Measurements from ENCODE around the gene CAMKK2.
A peak's percentile ranks its signal among the peaks of the same experiment; 100 is the strongest.

CAMKK2 gene

GRCh38 chr12:121296618-121297434, at the start of gene CAMKK2:
Gene CAMKK2 (minus strand): TSS chr12:121296709. CDS start chr12:121274526, 22,183 bp downstream.
- Histone ChIP-seq H3K4me3 (ENCODE audit: low read depth in 1 of 2, low read length in 2 of 2) (peak within 1 kb of the TSS; percentile 75 to 90), H3K9me3 (ENCODE audit: control insufficient read depth in 1 of 2, low read length in 2 of 2) (no peaks in the 10 kb centered on the region), H3K9ac (ENCODE audit: low read depth in 1 of 2, low read length in 2 of 2) (peak within 1 kb of the TSS; percentile 69 to 77), H3K27ac (ENCODE audit: low read depth, low read length) (peak within 1 kb of the TSS; percentile 54), H3K27me3 (ENCODE audit: control insufficient read depth in 1 of 2, insufficient read depth in 2 of 2, low read length in 2 of 2) (no peaks in the 10 kb centered on the region), H3K4me1 (ENCODE audit: control insufficient read depth in 1 of 2, insufficient read depth in 2 of 2, low read length in 2 of 2) (peaks cover 18 to 19% of the 10 kb centered on the region in 2 donors), H3K36me3 (ENCODE audit: control insufficient read depth in 1 of 2, insufficient read depth in 2 of 2, low read length in 2 of 2) (no peaks in the 10 kb centered on the region)

GRCh38 chr12:121345151-121345815, 48.8 kb upstream of the CAMKK2 start:
- Histone ChIP-seq H3K9ac (ENCODE audit: low read depth in 1 of 2, low read length in 2 of 2) (no peak overlapping the region), H3K36me3 (ENCODE audit: control insufficient read depth in 1 of 2, insufficient read depth in 2 of 2, low read length in 2 of 2) (peaks cover 29 to 57% of the 10 kb centered on the region in 2 donors)

GRCh38 chr12:121344506-121344905, 48.0 kb upstream of the CAMKK2 start:
- H3K27ac ChIP-seq (ENCODE audit: low read depth, low read length), result no peak overlapping the region
- H3K9ac ChIP-seq (ENCODE audit: low read depth in 1 of 2, low read length in 2 of 2), result no peak overlapping the region
- no peaks in the 10 kb centered on the region for H3K4me1 ChIP-seq (ENCODE audit: control insufficient read depth in 1 of 2, insufficient read depth in 2 of 2, low read length in 2 of 2)
- no peak overlapping the region for H3K4me3 ChIP-seq (ENCODE audit: low read depth in 1 of 2, low read length in 2 of 2)
- H3K9me3 ChIP-seq (ENCODE audit: control insufficient read depth in 1 of 2, low read length in 2 of 2), result no peaks in the 10 kb centered on the region
- no peaks in the 10 kb centered on the region for H3K27me3 ChIP-seq (ENCODE audit: control insufficient read depth in 1 of 2, insufficient read depth in 2 of 2, low read length in 2 of 2)
- H3K36me3 ChIP-seq (ENCODE audit: control insufficient read depth in 1 of 2, insufficient read depth in 2 of 2, low read length in 2 of 2), result peaks cover 29 to 63% of the 10 kb centered on the region in 2 donors

More at GRCh38 chr12:121345151-121345815, 48.8 kb upstream of the CAMKK2 start:
- H3K9me3 ChIP-seq (ENCODE audit: control insufficient read depth in 1 of 2, low read length in 2 of 2), result no peaks in the 10 kb centered on the region
- no peak overlapping the region for H3K27ac ChIP-seq (ENCODE audit: low read depth, low read length)
- H3K4me1 ChIP-seq (ENCODE audit: control insufficient read depth in 1 of 2, insufficient read depth in 2 of 2, low read length in 2 of 2), result no peaks in the 10 kb centered on the region
- H3K27me3 ChIP-seq (ENCODE audit: control insufficient read depth in 1 of 2, insufficient read depth in 2 of 2, low read length in 2 of 2), result no peaks in the 10 kb centered on the region
- no peak overlapping the region for H3K4me3 ChIP-seq (ENCODE audit: low read depth in 1 of 2, low read length in 2 of 2)

- Histone ChIP-seq H3K27me3 (ENCODE audit: control insufficient read depth in 1 of 2, insufficient read depth in 2 of 2, low read length in 2 of 2) (no peaks in the 10 kb centered on the region), H3K4me3 (ENCODE audit: low read depth in 1 of 2, low read length in 2 of 2) (no peak overlapping the region), H3K4me1 (ENCODE audit: control insufficient read depth in 1 of 2, insufficient read depth in 2 of 2, low read length in 2 of 2) (no peaks in the 10 kb centered on the region), H3K27ac (ENCODE audit: low read depth, low read length) (no peak overlapping the region), H3K36me3 (ENCODE audit: control insufficient read depth in 1 of 2, insufficient read depth in 2 of 2, low read length in 2 of 2) (peaks cover 4 to 58% of the 10 kb centered on the region in 2 donors), H3K9me3 (ENCODE audit: control insufficient read depth in 1 of 2, low read length in 2 of 2) (no peaks in the 10 kb centered on the region), H3K9ac (ENCODE audit: low read depth in 1 of 2, low read length in 2 of 2) (no peak overlapping the region)
These were observed 40.9 kb upstream of the CAMKK2 start for GRCh38 chr12:121337416-121337815.

- Histone ChIP-seq H3K27ac (ENCODE audit: low read depth, low read length) (no peak overlapping the region), H3K36me3 (ENCODE audit: control insufficient read depth in 1 of 2, insufficient read depth in 2 of 2, low read length in 2 of 2) (peaks cover 13 to 61% of the 10 kb centered on the region in 2 donors), H3K27me3 (ENCODE audit: control insufficient read depth in 1 of 2, insufficient read depth in 2 of 2, low read length in 2 of 2) (no peaks in the 10 kb centered on the region), H3K4me3 (ENCODE audit: low read depth in 1 of 2, low read length in 2 of 2) (no peak overlapping the region), H3K9ac (ENCODE audit: low read depth in 1 of 2, low read length in 2 of 2) (no peak overlapping the region), H3K4me1 (ENCODE audit: control insufficient read depth in 1 of 2, insufficient read depth in 2 of 2, low read length in 2 of 2) (peaks cover 0 to 5% of the 10 kb centered on the region in 2 donors), H3K9me3 (ENCODE audit: control insufficient read depth in 1 of 2, low read length in 2 of 2) (no peaks in the 10 kb centered on the region)
These were observed 38.2 kb upstream of the CAMKK2 start for GRCh38 chr12:121334513-121335343.

GRCh38 chr12:121333747-121334146, 37.2 kb upstream of the CAMKK2 start:
- Histone ChIP-seq H3K27me3 (ENCODE audit: control insufficient read depth in 1 of 2, insufficient read depth in 2 of 2, low read length in 2 of 2) (no peaks in the 10 kb centered on the region), H3K4me3 (ENCODE audit: low read depth in 1 of 2, low read length in 2 of 2) (no peak overlapping the region), H3K36me3 (ENCODE audit: control insufficient read depth in 1 of 2, insufficient read depth in 2 of 2, low read length in 2 of 2) (peaks cover 16 to 70% of the 10 kb centered on the region in 2 donors), H3K4me1 (ENCODE audit: control insufficient read depth in 1 of 2, insufficient read depth in 2 of 2, low read length in 2 of 2) (peaks cover 0 to 5% of the 10 kb centered on the region in 2 donors), H3K27ac (ENCODE audit: low read depth, low read length) (no peak overlapping the region), H3K9ac (ENCODE audit: low read depth in 1 of 2, low read length in 2 of 2) (no peak overlapping the region), H3K9me3 (ENCODE audit: control insufficient read depth in 1 of 2, low read length in 2 of 2) (no peaks in the 10 kb centered on the region)

GRCh38 chr12:121331248-121331647, 34.7 kb upstream of the CAMKK2 start:
- H3K27me3 ChIP-seq (ENCODE audit: control insufficient read depth in 1 of 2, insufficient read depth in 2 of 2, low read length in 2 of 2), result no peaks in the 10 kb centered on the region
- H3K4me3 ChIP-seq (ENCODE audit: low read depth in 1 of 2, low read length in 2 of 2), result no peak overlapping the region
- peaks cover 40 to 80% of the 10 kb centered on the region in 2 donors for H3K36me3 ChIP-seq (ENCODE audit: control insufficient read depth in 1 of 2, insufficient read depth in 2 of 2, low read length in 2 of 2)
- H3K9ac ChIP-seq (ENCODE audit: low read depth in 1 of 2, low read length in 2 of 2), result no peak overlapping the region
- H3K9me3 ChIP-seq (ENCODE audit: control insufficient read depth in 1 of 2, low read length in 2 of 2), result no peaks in the 10 kb centered on the region
- H3K4me1 ChIP-seq (ENCODE audit: control insufficient read depth in 1 of 2, insufficient read depth in 2 of 2, low read length in 2 of 2), result peaks cover 0 to 5% of the 10 kb centered on the region in 2 donors
- H3K27ac ChIP-seq (ENCODE audit: low read depth, low read length), result no peak overlapping the region

- no peak overlapping the region for H3K9ac ChIP-seq (ENCODE audit: low read depth in 1 of 2, low read length in 2 of 2)
- H3K4me3 ChIP-seq (ENCODE audit: low read depth in 1 of 2, low read length in 2 of 2), result no peak overlapping the region
- no peak overlapping the region for H3K27ac ChIP-seq (ENCODE audit: low read depth, low read length)
- peaks cover 43 to 80% of the 10 kb centered on the region in 2 donors for H3K36me3 ChIP-seq (ENCODE audit: control insufficient read depth in 1 of 2, insufficient read depth in 2 of 2, low read length in 2 of 2)
- H3K27me3 ChIP-seq (ENCODE audit: control insufficient read depth in 1 of 2, insufficient read depth in 2 of 2, low read length in 2 of 2), result no peaks in the 10 kb centered on the region
- H3K4me1 ChIP-seq (ENCODE audit: control insufficient read depth in 1 of 2, insufficient read depth in 2 of 2, low read length in 2 of 2), result peaks cover 0 to 5% of the 10 kb centered on the region in 2 donors
- H3K9me3 ChIP-seq (ENCODE audit: control insufficient read depth in 1 of 2, low read length in 2 of 2), result no peaks in the 10 kb centered on the region
These were observed 34.2 kb upstream of the CAMKK2 start for GRCh38 chr12:121330692-121331091.

GRCh38 chr12:121330195-121330594, 33.7 kb upstream of the CAMKK2 start:
- Histone ChIP-seq H3K36me3 (ENCODE audit: control insufficient read depth in 1 of 2, insufficient read depth in 2 of 2, low read length in 2 of 2) (peaks cover 43 to 76% of the 10 kb centered on the region in 2 donors), H3K9me3 (ENCODE audit: control insufficient read depth in 1 of 2, low read length in 2 of 2) (no peaks in the 10 kb centered on the region), H3K9ac (ENCODE audit: low read depth in 1 of 2, low read length in 2 of 2) (no peak overlapping the region), H3K27ac (ENCODE audit: low read depth, low read length) (no peak overlapping the region), H3K4me1 (ENCODE audit: control insufficient read depth in 1 of 2, insufficient read depth in 2 of 2, low read length in 2 of 2) (peaks cover 0 to 5% of the 10 kb centered on the region in 2 donors), H3K4me3 (ENCODE audit: low read depth in 1 of 2, low read length in 2 of 2) (no peak overlapping the region), H3K27me3 (ENCODE audit: control insufficient read depth in 1 of 2, insufficient read depth in 2 of 2, low read length in 2 of 2) (no peaks in the 10 kb centered on the region)

All from duodenal mucosa (tissue), 2 donors.